ENCODE measurements around the gene IER3. TPM values are rescaled to one million over a fixed set of nuclear protein-coding genes. Genes with fewer than 3 reads are reported as not detected.
"Not testable (repeated sequence)": the region's sequence is repeated elsewhere in the genome, so short reads cannot be mapped to it uniquely, and the experiment has no call there.

The IER3 gene
- total and polyA plus RNA-seq, 7 donors: 3.1 to 321 (median 18.5) TPM

- intact Hi-C loops (cut with DNase I): no loop called here
- no peak for TF ChIP-seq CTCF (IDR thresholded peaks at IDR 0.05)
- Histone ChIP-seq H3K36me3 (ENCODE audit: insufficient read depth in 1 of 2, low read depth in 1 of 2) (no peaks in the 10 kb centered on the region), H3K27ac (no peak overlapping the region), H3K4me1 (peaks cover 16% of the 10 kb centered on the region), H3K9me3 (no peaks in the 10 kb centered on the region), H3K4me3 (no peak overlapping the region), H3K27me3 (ENCODE audit: insufficient read depth in 3 of 3, low read length in 2 of 3) (no peaks in the 10 kb centered on the region)
- DNase-seq: no peak
- WGBS, 3 donors: 74 to 88% (median 75%) methylated on average over 8 to 9 of the region's 9 CpGs
- no peak for ATAC-seq
Observed at GRCh38 chr6:30767158-30767943, 23.0 kb upstream of the IER3 start.

GRCh38 chr6:30766461-30767157, 22.3 kb upstream of the IER3 start:
- no peaks in the 10 kb centered on the region for H3K36me3 ChIP-seq (ENCODE audit: insufficient read depth in 1 of 2, low read depth in 1 of 2)
- ATAC-seq (no peak), DNase-seq (no peak)
- H3K4me3 ChIP-seq: no peak overlapping the region
- no peaks in the 10 kb centered on the region for H3K9me3 ChIP-seq
- no peaks in the 10 kb centered on the region for H3K27me3 ChIP-seq (ENCODE audit: insufficient read depth in 3 of 3, low read length in 2 of 3)
- WGBS, 3 donors: 82 to 86% (median 82%) methylated on average over 6 of the region's 6 CpGs
- H3K27ac ChIP-seq: no peak overlapping the region
- H3K4me1 ChIP-seq: peaks cover 16% of the 10 kb centered on the region
- no peak for TF ChIP-seq CTCF (IDR thresholded peaks at IDR 0.05)
- intact Hi-C loops (cut with DNase I): no loop called here

GRCh38 chr6:30765495-30765894, 21.1 kb upstream of the IER3 start:
- H3K27me3 ChIP-seq (ENCODE audit: insufficient read depth in 3 of 3, low read length in 2 of 3); DNase-seq; H3K4me3 ChIP-seq; H3K27ac ChIP-seq; intact Hi-C loops (cut with DNase I); H3K36me3 ChIP-seq (ENCODE audit: insufficient read depth in 1 of 2, low read depth in 1 of 2); H3K9me3 ChIP-seq; ATAC-seq: not testable (repeated sequence)
- H3K4me1 ChIP-seq: peaks cover 16% of the 10 kb centered on the region
- WGBS, 3 donors: 63 to 71% (median 70%) methylated on average over 1 of the region's 1 CpG

GRCh38 chr6:30764490-30765043, 20.2 kb upstream of the IER3 start:
- H3K27me3 ChIP-seq (ENCODE audit: insufficient read depth in 3 of 3, low read length in 2 of 3); intact Hi-C loops (cut with DNase I); H3K4me3 ChIP-seq; DNase-seq; H3K27ac ChIP-seq; H3K4me1 ChIP-seq; ATAC-seq; H3K36me3 ChIP-seq (ENCODE audit: insufficient read depth in 1 of 2, low read depth in 1 of 2); H3K9me3 ChIP-seq: not testable (repeated sequence)
- WGBS, 3 donors: 65 to 75% (median 68%) methylated on average over 13 of the region's 13 CpGs

- intact Hi-C loops (cut with DNase I): no loop called here
- DNase-seq (no peak), ATAC-seq (no peak)
- Histone ChIP-seq H3K36me3 (ENCODE audit: insufficient read depth in 1 of 2, low read depth in 1 of 2) (no peaks in the 10 kb centered on the region), H3K4me3 (no peak overlapping the region), H3K27me3 (ENCODE audit: insufficient read depth in 3 of 3, low read length in 2 of 3) (no peaks in the 10 kb centered on the region), H3K9me3 (no peaks in the 10 kb centered on the region), H3K27ac (no peak overlapping the region), H3K4me1 (peaks cover 1% of the 10 kb centered on the region)
- TF ChIP-seq CTCF (IDR thresholded peaks at IDR 0.05): no peak
- 49 to 64% (median 61%) methylated on average over 8 of the region's 8 CpGs for WGBS, 3 donors
Observed at GRCh38 chr6:30763618-30764489, 19.5 kb upstream of the IER3 start.

All from psoas muscle (tissue), 8 donors.